HFF-Myc (cell line): ENCODE data around the gene EML6.

ENCODE experiments used
- DNase-seq: peaks from one replicate; pipeline ENCODE4 v3.0.0-alpha.2; 2011; ENCODE audit warnings: low read depth; ENCODE audit errors: extremely low read depth
- H3K4me3 ChIP-seq: replicated peaks from 2 replicates; pipeline ENCODE4 v1.5.1; 2011; ENCODE audit warnings: low read depth, mild to moderate bottlenecking, control low read depth, low read length
- CTCF ChIP-seq: IDR thresholded peaks from 2 replicates; pipeline ENCODE4 v1.5.1; 2012; ENCODE audit warnings: mild to moderate bottlenecking, low read depth, low read length, control low read depth; ENCODE audit errors: missing control alignments

EML6 gene

GRCh38 chr2:54966837-54967236 is 243.4 kb downstream of the EML6 start:
- DNase-seq, result no peak

GRCh38 chr2:54967269-54967668 is 243.8 kb downstream of the EML6 start:
- TF ChIP-seq CTCF, result no peak
- no peak overlapping the region for H3K4me3 ChIP-seq
- no peak for DNase-seq

More at GRCh38 chr2:54966837-54967236, 243.4 kb downstream of the EML6 start:
- no peak overlapping the region for H3K4me3 ChIP-seq
- no peak for TF ChIP-seq CTCF

GRCh38 chr2:54967759-54968365 is 244.4 kb downstream of the EML6 start:
- DNase-seq, result no peak
- H3K4me3 ChIP-seq, result no peak overlapping the region
- no peak for TF ChIP-seq CTCF

GRCh38 chr2:54968561-54969218 is 245.2 kb downstream of the EML6 start:
- no peak for DNase-seq
- no peak overlapping the region for H3K4me3 ChIP-seq
- no peak for TF ChIP-seq CTCF

GRCh38 chr2:54969295-54969939 is 246.0 kb downstream of the EML6 start:
- no peak overlapping the region for H3K4me3 ChIP-seq
- TF ChIP-seq CTCF, result no peak
- no peak for DNase-seq

GRCh38 chr2:54969940-54970338 is 246.5 kb downstream of the EML6 start:
- DNase-seq, result no peak

More at GRCh38 chr2:54969940-54970338, 246.5 kb downstream of the EML6 start:
- TF ChIP-seq CTCF, result no peak
- H3K4me3 ChIP-seq, result no peak overlapping the region
